ENCODE measurements around the gene PCDHB2.

GRCh38 chr5:141127305-141127704, 32.9 kb downstream of the PCDHB2 start:
- TF ChIP-seq EZH2phosphoT487 (IDR thresholded peaks at IDR 0.05; ENCODE audit: borderline replicate concordance), result no peak
- TF ChIP-seq CTCF (conservative IDR thresholded peaks at IDR 0.05; ENCODE audit: low read length), result no peak
